ENCODE results near the gene PACS1. TPM values are rescaled to one million over a fixed set of nuclear protein-coding genes. Genes with fewer than 3 reads are reported as not detected.
"Not testable (repeated sequence)": the region's sequence is repeated elsewhere in the genome, so short reads cannot be mapped to it uniquely, and the experiment has no call there.

The PACS1 gene
- total RNA-seq, 1 donor from 2014 or later = 50.8 TPM

DNA sequence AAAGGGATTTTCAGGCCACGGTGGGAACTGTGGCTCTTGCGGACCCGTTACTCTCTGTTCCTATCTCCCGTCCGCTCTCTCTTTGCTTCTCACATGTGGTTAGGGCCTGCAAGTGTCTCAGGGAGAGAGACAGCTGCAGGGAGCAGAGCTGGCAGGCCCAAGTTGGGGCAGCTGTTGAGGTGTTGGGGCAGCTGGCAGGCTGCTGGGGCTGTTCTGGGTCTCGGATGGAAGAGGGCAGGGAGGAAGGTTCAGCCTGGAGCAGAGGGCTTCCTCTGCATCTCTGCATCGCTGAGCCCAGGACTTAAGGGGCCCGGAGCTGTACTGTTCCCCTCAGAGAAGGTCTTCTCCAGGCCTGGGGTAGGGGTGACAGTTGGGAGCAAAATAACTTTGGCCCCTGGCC is 205.3 kb downstream of the PACS1 start:
- no peaks in the 10 kb centered on the region for H3K9me3 ChIP-seq
- ATAC-seq (no peak), DNase-seq (no peak)
- no peak overlapping the region for H3K27ac ChIP-seq
- no peaks in the 10 kb centered on the region for H3K27me3 ChIP-seq (ENCODE audit: low read depth)
- peaks cover 54% of the 10 kb centered on the region for H3K36me3 ChIP-seq
- no peak overlapping the region for H3K4me3 ChIP-seq
- H3K4me1 ChIP-seq = peaks cover 17% of the 10 kb centered on the region
- TF ChIP-seq CTCF (IDR thresholded peaks at IDR 0.05) = no peak
- intact Hi-C loops (cut with DNase I) = no loop called here

DNA sequence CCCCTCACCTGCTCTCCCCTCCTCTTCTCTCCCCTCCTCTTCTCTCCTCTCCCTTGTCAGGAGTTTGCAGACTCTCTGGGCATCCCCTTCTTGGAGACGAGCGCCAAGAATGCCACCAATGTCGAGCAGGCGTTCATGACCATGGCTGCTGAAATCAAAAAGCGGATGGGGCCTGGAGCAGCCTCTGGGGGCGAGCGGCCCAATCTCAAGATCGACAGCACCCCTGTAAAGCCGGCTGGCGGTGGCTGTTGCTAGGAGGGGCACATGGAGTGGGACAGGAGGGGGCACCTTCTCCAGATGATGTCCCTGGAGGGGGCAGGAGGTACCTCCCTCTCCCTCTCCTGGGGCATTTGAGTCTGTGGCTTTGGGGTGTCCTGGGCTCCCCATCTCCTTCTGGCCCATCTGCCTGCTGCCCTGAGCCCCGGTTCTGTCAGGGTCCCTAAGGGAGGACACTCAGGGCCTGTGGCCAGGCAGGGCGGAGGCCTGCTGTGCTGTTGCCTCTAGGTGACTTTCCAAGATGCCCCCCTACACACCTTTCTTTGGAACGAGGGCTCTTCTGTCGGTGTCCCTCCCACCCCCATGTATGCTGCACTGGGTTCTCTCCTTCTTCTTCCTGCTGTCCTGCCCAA is 206.0 kb downstream of the PACS1 start:
- Histone ChIP-seq H3K27me3 (ENCODE audit: low read depth) (no peaks in the 10 kb centered on the region), H3K4me3 (no peak overlapping the region), H3K9me3 (no peaks in the 10 kb centered on the region), H3K36me3 (peaks cover 54% of the 10 kb centered on the region), H3K27ac (no peak overlapping the region), H3K4me1 (peaks cover 10% of the 10 kb centered on the region)
- ATAC-seq = no peak
- DNase-seq = no peak
- no peak for TF ChIP-seq CTCF (IDR thresholded peaks at IDR 0.05)
- intact Hi-C loops (cut with DNase I) = no loop called here

DNA sequence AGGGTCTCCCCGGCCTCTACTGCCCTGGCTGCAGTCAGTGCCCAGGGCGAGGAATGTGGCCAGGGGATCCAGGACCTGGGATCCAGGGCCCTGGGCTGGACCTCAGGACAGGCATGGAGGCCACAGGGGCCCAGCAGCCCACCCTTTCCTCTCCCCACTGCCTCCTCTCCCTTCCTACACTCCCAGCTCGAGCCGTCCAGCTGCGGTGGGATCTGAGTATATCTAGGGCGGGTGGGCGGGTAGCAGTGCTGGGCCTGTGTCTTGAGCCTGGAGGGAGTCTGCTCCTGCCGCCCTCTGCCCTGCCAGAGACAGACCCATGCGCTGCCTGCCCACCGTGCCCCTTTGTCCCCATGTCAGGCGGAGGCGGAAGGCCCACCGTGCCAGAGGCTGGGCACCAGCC is 206.5 kb downstream of the PACS1 start:
- DNase-seq; H3K4me3 ChIP-seq; H3K4me1 ChIP-seq; H3K27ac ChIP-seq; H3K9me3 ChIP-seq; H3K27me3 ChIP-seq (ENCODE audit: low read depth); ATAC-seq; intact Hi-C loops (cut with DNase I): not testable (repeated sequence)
- H3K36me3 ChIP-seq = peaks cover 52% of the 10 kb centered on the region

- H3K27ac ChIP-seq; H3K27me3 ChIP-seq (ENCODE audit: low read depth); DNase-seq; intact Hi-C loops (cut with DNase I); H3K9me3 ChIP-seq; ATAC-seq; H3K4me3 ChIP-seq: not testable (repeated sequence)
- Histone ChIP-seq H3K4me1 (peaks cover 11% of the 10 kb centered on the region), H3K36me3 (peaks cover 47% of the 10 kb centered on the region)
These were observed 207.0 kb downstream of the PACS1 start for GRCh38 chr11:66277064-66277463.

- no peak for DNase-seq
- H3K4me1 ChIP-seq = peaks cover 17% of the 10 kb centered on the region
- no peak within 1 kb of the TSS for H3K27ac ChIP-seq
- TF ChIP-seq CTCF (IDR thresholded peaks at IDR 0.05) = no peak
- H3K36me3 ChIP-seq = peaks cover 41% of the 10 kb centered on the region
- ATAC-seq = peak; percentile 6 to 29
- H3K4me3 ChIP-seq = peak within 1 kb of the TSS; percentile 44
- H3K9me3 ChIP-seq = no peaks in the 10 kb centered on the region
- intact Hi-C loops (cut with DNase I) = no loop called here
- H3K27me3 ChIP-seq (ENCODE audit: low read depth) = no peaks in the 10 kb centered on the region
These were observed 207.6 kb downstream of the PACS1 start, which contains the start of gene CNIH2 for GRCh38 chr11:66277471-66278362. Gene CNIH2 (plus strand): TSS chr11:66278175. CDS start chr11:66278457, 282 bp downstream.

DNA sequence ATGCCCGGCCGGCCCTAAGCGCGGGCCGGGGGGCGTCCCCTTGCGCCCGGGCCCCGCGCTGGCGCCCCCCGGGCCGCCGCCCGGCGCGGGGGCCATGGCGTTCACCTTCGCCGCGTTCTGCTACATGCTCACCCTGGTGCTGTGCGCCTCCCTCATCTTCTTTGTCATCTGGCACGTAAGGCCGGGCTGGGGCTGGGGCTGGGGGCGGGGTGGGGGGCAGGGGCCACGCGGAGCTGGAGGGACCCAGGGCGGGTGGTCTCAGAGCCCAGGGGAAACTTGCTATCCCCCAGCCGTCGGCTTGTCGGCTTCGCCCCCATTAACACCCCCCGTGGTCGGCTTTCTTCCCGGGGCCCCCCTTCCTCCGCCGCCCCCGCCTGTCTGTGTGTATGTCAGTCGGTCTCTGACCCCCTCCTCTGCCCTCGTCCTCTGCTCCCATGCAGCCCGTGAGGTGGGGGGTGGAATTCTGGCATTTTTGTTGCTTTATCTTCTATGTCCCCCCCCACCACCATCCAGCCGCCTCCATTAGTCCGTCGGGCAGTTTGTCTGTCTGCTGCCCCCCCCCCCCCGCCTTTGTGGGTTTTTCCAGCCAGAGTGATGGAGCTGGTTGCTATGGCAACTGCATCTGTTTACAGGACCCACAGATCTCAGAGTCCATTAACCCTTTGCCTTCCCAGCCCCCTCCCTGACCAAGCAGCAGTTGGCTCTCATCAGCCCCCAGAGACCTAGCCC is 208.5 kb downstream of the PACS1 start:
- TF ChIP-seq CTCF (IDR thresholded peaks at IDR 0.05) = no peak
- no peak for DNase-seq
- Histone ChIP-seq H3K4me3 (no peak overlapping the region), H3K4me1 (peaks cover 20% of the 10 kb centered on the region), H3K36me3 (peaks cover 37% of the 10 kb centered on the region), H3K9me3 (no peaks in the 10 kb centered on the region), H3K27me3 (ENCODE audit: low read depth) (no peaks in the 10 kb centered on the region), H3K27ac (no peak overlapping the region)
- no peak for ATAC-seq
- intact Hi-C loops (cut with DNase I) = no loop called here
